NOMO-1 (cell line): Measurements from ENCODE around the gene ARGLU1.
A peak's percentile ranks its signal among the peaks of the same experiment; 100 is the strongest.
"Not testable (repeated sequence)": the region's sequence is repeated elsewhere in the genome, so short reads cannot be mapped to it uniquely, and the experiment has no call there.

ENCODE experiments used
- DNase-seq, 2 experiments: peaks; one replicate each; lab custom pipeline; 2025; ENCODE audit not compliant: unreplicated experiment in 2 of 2; lab: John Stamatoyannopoulos, UW

The ARGLU1 gene

DNA sequence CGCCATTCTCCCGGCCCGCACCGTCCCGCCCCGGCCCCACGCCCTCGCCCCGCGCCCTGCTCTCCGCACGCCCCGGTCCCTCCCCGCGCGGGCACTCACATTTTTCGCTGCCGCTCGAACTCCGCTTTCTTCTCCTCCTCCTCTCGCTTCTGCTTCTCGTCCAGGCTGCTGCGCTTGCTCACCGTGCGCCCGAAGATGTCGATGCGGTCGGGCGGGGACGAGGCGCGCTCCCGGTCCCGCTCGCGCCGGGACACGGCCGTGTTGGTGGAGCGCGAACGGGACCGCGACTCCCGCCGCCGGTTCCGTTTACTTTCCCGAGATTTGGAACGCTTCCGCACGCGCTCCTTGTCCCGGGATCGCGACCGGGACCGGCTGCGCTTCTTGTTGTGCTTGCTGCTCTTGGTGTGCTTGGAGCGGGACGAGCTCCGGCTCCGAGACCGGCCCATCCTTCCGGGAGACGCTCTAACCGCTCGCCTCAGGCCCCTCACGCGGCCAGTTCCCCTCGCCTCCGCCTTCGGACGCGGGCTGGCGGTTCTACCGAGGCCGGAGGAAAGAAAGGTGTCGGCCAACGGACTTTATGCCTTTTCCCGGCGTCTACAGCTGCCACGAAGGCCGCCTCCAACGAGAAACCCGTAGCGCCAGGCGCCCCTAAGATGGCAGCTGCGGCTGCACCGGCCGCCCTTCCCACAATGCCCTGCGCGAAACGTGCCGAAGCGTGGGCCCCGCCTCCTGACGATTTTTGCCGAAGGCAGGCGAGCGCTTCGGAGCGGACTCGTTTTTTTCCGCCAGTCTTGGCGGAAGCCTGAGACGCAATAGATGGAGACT is at the start of gene ARGLU1:
TSS of gene ARGLU1 (minus strand) at position 664 of the 825 bp plus-strand sequence. CDS start at position 446, 218 bp downstream.
- DNase-seq: peak; percentile 88 to 95

GRCh38 chr13:106617561-106617960 is 49.6 kb upstream of the ARGLU1 start:
- no peak for DNase-seq

DNA sequence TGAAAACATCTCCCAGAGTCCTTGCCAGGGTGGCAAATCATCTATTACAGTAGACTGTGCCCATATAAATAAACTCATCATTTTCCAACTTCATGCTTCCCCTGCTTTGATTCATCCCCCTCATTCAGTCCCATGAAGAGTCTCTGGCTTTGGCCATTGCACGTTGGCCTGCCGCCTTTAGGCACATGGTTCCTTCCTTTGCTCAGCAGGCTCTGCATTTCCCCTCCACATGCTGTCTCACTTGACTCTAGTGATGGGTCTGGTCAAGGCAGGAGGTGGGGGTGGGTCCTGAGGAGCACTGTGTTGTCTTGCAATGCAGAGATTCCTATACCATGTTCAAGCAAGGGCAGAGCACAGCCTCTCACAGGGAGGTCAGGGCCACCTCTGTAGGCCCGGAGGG is 48.8 kb upstream of the ARGLU1 start:
- DNase-seq: no peak

DNA sequence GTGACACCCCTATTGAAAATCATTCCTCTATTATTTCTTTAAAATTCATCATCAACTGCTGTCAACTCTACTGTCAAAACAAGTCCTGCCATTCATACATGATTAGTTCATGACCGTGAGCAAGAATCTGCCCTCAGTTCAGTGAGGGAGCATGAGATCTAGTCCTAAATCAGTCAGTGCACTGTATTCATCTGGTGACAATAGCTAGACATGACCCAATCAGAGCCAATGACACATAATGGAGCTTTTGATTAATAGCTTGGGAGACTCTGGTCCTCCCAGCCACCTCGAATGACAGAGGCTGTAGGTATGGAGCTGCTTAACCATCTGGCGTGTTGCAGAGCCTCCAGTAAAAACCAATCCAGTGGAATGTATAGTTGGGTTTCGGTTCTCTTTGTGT is 46.9 kb upstream of the ARGLU1 start:
- DNase-seq: no peak

DNA sequence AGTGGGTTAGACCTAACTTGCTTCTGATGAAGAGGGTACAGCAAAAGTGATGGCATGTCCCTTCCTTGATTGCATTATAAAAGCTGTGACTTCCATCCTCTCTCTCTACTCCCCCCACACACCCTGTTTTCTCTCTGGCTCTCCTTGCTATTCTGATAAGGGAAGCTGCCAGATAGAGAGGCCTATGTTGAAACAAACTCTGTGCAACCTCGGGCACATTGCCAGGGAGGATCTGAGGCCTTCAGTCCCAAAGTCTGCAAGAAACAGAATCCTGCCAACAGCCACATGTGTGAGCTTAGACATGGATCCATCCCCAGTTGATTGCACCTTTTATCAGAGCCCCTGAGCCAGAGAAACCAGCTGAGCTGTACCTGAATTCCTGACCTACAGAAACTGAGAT is 44.8 kb upstream of the ARGLU1 start:
- DNase-seq: no peak

DNA sequence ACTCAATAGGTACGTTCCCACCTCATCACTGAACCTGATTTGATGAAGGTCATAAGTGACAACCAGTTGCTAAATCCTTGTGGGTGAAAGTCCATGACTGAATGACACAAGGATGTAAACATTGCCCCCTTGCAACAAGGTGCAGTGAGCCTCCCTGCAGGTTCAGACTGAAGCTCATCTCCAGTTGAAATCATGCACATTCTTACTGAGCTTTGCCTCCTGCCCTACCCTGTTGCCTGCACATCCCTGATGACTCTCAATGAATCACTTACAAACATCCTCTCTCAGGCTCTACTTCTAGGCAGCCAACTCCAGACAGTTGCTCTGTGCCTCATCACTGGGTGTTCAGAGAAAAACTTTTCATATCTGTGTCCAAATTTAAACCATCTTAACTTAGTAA is 42.5 kb upstream of the ARGLU1 start:
- no peak for DNase-seq

- no peak for DNase-seq
These were observed 41.2 kb upstream of the ARGLU1 start for GRCh38 chr13:106609116-106609515.

- DNase-seq: no peak
These were observed 35.6 kb upstream of the ARGLU1 start for GRCh38 chr13:106603546-106603945.

DNA sequence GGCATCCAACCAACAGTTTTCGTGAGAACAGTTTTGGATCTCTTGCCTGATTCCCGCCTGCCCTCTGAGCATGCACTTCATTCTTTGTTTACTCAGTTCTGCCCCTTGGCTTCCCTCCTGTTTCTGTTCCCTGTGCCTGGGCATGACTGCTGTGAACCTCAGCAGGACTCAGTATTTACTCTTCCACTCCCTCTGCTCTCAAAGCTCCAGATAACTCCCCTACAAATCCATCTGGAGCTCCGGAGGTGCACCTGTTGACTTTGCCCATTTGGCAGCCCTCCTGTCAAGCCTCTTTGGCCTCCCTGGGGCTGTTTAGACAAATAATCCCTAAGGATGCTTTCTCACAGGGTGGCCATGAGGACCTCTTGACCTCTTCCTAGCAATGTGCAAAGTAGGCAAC is 34.2 kb upstream of the ARGLU1 start:
- no peak for DNase-seq

- DNase-seq: no peak
These were observed 33.6 kb upstream of the ARGLU1 start for GRCh38 chr13:106601489-106601888.

- DNase-seq: not testable (repeated sequence)
These were observed 32.8 kb upstream of the ARGLU1 start for GRCh38 chr13:106600798-106601135.

GRCh38 chr13:106599875-106600797 is 32.2 kb upstream of the ARGLU1 start:
- DNase-seq: no peak

DNA sequence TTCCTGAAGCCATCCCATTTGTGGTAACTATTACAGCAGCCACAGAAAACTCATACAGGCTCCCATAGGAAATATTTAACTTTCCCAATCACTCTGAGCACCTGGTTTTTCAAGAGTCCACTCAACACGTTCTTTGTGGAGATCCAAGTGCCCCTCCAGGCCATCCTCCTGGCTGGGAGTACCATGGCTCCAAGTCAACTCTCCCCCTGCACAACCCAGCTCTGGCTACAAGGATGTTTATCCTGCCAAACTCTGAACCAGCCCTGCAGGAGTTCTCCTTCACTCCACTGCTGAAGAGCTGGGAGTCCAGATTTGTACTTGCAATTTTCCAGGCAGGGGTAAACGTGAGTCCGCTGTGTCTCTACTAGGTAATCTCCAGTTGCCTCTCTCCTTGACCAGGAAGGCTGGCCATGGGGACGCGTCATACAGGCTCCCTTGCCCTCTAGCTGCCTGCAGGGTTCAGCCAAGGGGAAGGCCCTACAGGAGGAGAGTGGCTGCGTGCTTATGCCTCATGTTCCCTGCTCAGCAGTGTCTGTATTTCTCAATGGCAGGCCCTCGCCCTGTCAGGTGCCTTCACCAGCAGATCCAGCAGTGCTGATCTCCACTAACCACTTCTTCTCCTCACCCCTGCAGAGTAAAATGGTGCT is 29.9 kb upstream of the ARGLU1 start:
- DNase-seq: no peak

DNA sequence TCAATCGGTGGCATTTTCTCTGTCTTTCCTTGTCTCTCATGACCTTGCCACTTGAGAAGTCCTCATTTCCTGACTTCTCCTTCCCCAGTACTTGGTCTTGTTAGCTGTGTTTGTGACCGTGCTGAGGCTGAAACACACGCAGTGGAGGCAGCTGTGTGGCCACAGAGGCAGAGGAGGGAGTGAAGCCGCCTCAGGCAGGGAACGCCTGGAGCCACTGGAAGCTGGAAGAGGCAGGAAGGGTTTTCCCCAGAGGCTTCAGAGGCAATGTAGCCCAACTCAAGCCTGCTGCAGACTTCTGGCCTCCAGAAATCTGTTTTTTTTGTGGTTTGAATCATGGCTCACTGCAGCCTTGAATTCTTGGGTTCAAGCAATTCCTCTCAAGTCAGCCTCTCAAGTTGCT is 29.2 kb upstream of the ARGLU1 start:
- no peak for DNase-seq

GRCh38 chr13:106596275-106596937 is 28.5 kb upstream of the ARGLU1 start:
- DNase-seq: no peak

- no peak for DNase-seq
These were observed 27.7 kb upstream of the ARGLU1 start for GRCh38 chr13:106595625-106596024.

GRCh38 chr13:106594980-106595379 is 27.0 kb upstream of the ARGLU1 start:
- no peak for DNase-seq

GRCh38 chr13:106593132-106593531 is 25.2 kb upstream of the ARGLU1 start:
- no peak for DNase-seq

- no peak for DNase-seq
These were observed 23.4 kb upstream of the ARGLU1 start for GRCh38 chr13:106591299-106591698.

- DNase-seq: no peak
These were observed 21.8 kb upstream of the ARGLU1 start for GRCh38 chr13:106589716-106590115.

- no peak for DNase-seq
These were observed 20.4 kb upstream of the ARGLU1 start for GRCh38 chr13:106588367-106588766.
